HG02763 (cell line): Measurements from ENCODE around the gene ACP4.
"Not testable (repeated sequence)": the region's sequence is repeated elsewhere in the genome, so short reads cannot be mapped to it uniquely, and the experiment has no call there.

Experiments used
- ATAC-seq: cut with Tn5 transposase; IDR thresholded peaks from one replicate; pipeline ENCODE4 v1.9.1; 2021; ENCODE audit warnings: mild to moderate bottlenecking, moderate library complexity; ENCODE audit not compliant: unreplicated experiment

ACP4 gene, protein sequence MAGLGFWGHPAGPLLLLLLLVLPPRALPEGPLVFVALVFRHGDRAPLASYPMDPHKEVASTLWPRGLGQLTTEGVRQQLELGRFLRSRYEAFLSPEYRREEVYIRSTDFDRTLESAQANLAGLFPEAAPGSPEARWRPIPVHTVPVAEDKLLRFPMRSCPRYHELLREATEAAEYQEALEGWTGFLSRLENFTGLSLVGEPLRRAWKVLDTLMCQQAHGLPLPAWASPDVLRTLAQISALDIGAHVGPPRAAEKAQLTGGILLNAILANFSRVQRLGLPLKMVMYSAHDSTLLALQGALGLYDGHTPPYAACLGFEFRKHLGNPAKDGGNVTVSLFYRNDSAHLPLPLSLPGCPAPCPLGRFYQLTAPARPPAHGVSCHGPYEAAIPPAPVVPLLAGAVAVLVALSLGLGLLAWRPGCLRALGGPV

GRCh38 chr19:50790396-50790795, at the start of gene ACP4:
Gene ACP4 (plus strand): TSS chr19:50790415. CDS start chr19:50790415, 0 bp downstream.
- ATAC-seq, result no peak

- no peak for ATAC-seq
Measured at GRCh38 chr19:50741179-50741933, 48.9 kb upstream of the ACP4 start.

DNA sequence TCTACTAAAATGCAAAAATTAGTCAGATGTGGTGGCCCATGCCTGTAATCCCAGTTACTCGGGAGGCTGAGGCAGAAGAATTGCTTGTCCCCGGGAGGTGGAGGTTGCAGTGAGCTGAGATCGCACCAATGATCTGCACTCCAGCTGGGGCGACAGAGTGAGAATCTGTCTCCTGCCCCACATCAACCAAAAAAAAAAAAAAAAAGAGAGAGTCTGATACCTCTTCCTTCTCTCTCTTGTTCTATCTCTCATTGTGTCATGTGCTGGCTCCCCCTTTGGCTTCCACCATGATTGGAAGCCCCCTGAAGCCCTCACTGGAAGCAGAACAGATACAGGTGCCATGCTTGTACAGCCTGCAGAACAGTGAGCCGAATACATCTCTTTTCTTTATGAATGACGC, 46.7 kb upstream of the ACP4 start:
- ATAC-seq, result no peak

- no peak for ATAC-seq
Measured at GRCh38 chr19:50745221-50745620, 45.0 kb upstream of the ACP4 start.

DNA sequence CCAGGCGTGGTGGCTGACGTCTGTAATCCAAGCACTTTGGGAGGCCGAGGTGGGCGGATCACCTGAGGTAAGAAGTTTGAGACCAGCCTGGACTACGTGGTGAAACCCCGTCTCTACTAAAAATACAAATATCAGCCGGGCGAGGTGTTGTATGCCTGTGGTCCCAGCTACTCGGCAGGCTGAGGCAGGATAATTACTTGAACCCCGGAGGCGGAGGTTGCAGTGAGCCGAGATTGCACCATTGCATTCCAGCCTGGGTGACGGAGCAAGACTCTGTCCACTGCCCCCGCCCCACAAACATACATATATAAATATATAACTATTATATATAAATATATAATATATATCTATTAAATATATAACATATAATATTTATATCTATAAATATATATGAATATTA, 43.1 kb upstream of the ACP4 start:
- not testable (repeated sequence) for ATAC-seq

- ATAC-seq, result no peak
Measured at GRCh38 chr19:50749490-50749889, 40.7 kb upstream of the ACP4 start.

DNA sequence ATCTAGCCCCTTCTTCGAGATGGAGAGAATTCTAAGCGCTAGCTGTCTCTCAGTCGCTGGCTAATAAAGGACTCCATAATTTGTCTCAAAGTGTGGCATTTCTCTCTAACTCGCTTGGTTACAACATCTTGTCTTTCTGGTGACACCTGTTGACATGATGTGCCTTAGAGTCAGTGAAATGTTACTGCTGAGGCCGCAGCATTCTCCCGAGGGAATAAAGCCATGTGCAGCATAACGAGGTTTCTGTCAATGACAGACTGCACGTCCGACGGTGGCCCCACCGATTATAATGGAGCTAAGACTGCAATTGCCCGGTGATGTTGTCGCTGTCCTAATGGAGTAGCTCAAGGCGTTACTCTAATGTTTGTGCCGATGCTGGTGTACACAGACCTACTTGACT, 40.2 kb upstream of the ACP4 start:
- no peak for ATAC-seq

DNA sequence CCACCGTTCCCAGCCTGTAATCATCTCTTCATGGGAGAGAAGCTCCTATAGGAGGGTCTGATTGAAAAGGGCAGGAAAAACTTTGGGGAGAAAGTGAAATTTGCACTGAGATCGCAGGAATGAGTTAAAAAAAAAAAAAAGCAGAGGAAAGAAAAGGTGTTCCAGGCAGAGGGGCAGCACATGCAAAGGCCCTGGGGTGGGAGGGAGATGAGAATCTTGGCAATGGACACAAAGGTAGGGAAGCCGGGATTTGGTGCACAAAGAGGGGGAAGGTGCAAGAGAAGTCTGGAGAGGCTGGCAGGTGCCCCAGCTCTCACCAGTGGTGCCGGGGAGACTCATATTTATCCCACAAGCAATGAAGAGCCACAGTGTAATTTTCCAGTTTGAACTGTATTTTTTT, 36.3 kb upstream of the ACP4 start:
- ATAC-seq, result no peak

DNA sequence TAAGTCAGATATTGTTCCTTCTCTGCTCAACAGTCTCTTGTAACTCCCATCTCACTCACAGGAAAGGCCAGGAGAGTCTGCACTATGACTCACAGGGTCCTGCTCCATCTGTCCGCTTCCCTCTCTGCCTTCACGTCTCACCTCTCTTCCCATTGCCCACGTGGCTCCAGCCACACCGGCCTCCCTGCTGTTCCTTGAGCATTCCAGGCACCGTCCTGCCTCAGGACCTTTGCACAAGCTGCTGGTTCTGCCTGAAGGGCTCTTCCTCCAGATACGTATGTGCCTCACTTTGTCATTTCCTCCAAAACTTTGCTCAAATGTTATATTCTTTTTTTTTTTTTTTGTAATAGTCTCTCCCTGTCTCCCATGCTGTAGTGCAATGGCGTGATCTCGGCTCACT, 34.0 kb upstream of the ACP4 start:
- not testable (repeated sequence) for ATAC-seq

DNA sequence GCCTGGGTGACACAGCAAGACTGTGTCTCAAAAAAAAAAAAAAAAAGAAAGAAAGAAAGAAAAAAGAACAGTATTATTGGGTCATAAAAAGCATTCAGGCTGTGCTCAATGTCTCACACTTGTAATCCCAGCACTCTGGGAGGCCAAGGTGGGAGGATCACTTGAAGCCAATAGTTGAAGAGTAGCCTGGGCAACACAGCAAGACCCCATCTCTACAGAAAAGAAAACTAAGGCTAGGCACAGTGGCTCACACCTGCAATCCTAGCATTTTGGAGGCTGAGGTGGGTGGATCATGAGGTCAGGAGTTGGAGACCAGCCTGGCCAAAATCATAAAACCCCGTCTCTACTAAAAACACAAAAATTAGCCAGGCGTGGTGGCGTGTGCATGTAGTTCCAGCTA, 32.6 kb upstream of the ACP4 start:
- ATAC-seq, result not testable (repeated sequence)

DNA sequence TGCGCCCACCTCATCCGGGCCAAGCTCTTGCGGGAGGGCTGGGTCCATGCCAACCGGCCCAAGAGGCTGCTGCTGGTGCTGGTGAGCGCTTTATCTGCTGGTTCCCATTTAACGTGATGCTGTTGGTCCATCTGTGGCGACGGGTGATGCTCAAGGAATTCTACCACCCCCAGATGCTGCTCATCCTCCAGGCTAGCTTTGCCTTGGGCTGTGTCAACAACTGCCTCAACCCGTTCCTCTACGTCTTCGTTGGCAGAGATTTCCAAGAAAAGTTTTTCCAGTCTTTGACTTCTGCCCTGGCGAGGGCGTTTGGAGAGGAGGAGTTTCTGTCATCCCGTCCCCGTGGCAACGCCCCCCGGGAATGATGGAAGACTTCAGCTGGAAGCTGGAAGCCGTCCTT, 31.1 kb upstream of the ACP4 start:
- ATAC-seq, result not testable (repeated sequence)

DNA sequence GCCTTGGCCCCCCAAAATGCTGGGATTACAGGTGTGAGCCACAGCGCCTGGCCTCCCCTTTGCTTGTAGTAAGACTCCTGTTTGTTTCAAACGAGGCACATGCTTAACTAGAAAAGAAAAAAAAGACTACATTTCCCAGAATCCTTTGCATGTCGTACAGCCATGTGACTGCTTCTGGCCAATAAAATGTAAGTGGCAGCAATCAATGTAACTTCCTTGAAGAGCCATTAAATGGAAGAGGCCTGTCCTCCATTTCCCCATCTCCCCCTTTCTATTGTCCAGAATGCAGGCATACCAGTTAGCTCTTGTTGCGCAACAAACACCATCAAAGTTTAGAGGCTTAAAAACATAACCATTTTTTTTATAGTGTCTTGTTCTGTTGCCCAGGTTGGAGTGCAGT, 30.3 kb upstream of the ACP4 start:
- ATAC-seq, result no peak

DNA sequence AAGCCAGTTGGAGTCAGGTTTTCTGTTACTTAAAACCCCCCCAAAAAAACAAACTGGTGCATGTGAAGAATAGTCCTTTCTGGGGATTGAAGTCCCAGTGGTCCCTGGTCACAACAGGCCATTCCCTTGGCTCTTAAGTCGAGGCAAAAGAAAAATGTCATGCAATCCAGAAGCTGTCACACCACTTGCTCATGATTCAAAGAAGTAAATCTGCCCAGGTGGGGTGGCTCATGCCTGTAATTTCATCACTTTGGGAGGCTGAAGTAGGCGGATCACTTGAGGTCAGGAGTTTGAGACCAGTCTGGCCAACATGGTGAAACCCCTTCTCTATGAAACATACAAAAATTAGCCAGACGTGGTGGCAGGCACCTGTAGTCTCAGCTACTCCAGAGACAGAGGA, 28.7 kb upstream of the ACP4 start:
- ATAC-seq, result not testable (repeated sequence)

- ATAC-seq, result not testable (repeated sequence)
Measured at GRCh38 chr19:50763521-50763920, 26.7 kb upstream of the ACP4 start.

- no peak for ATAC-seq
Measured at GRCh38 chr19:50764409-50764808, 25.8 kb upstream of the ACP4 start.

- ATAC-seq, result not testable (repeated sequence)
Measured at GRCh38 chr19:50766746-50767145, 23.5 kb upstream of the ACP4 start.

- ATAC-seq, result not testable (repeated sequence)
Measured at GRCh38 chr19:50767263-50767662, 23.0 kb upstream of the ACP4 start.

GRCh38 chr19:50768277-50768676, 21.9 kb upstream of the ACP4 start:
- ATAC-seq, result no peak

- not testable (repeated sequence) for ATAC-seq
Measured at GRCh38 chr19:50770164-50770563, 20.1 kb upstream of the ACP4 start, which contains the start of gene GPR32. Gene GPR32 (plus strand): TSS chr19:50770464. CDS start chr19:50770601, 137 bp downstream.

DNA sequence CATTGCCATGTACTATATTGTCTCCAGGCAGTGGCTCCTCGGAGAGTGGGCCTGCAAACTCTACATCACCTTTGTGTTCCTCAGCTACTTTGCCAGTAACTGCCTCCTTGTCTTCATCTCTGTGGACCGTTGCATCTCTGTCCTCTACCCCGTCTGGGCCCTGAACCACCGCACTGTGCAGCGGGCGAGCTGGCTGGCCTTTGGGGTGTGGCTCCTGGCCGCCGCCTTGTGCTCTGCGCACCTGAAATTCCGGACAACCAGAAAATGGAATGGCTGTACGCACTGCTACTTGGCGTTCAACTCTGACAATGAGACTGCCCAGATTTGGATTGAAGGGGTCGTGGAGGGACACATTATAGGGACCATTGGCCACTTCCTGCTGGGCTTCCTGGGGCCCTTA, 19.3 kb upstream of the ACP4 start:
- no peak for ATAC-seq

- ATAC-seq, result no peak
Measured at GRCh38 chr19:50772476-50772875, 17.7 kb upstream of the ACP4 start.

DNA sequence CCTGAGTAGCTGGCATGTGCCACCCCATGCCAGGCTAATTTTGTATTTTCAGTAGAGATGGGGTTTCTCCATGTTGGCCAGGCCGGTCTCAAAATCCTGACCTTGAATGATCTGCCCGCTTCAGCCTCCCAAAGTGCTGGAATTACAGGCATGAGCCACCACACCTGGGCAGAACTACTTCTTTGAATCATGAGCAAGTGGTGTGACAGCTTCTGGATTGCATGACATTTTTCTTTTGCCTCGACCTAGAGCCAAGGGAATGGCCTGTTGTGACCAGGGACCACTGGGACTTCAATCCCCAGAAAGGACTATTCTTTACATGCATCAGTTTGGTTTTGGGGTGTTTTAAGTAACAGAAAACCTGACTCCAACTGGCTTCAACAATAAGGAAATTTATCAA, 17.3 kb upstream of the ACP4 start:
- ATAC-seq, result not testable (repeated sequence)
